ENCODE measurements around the gene DNAJC6.
"Not testable (repeated sequence)": the region's sequence is repeated elsewhere in the genome, so short reads cannot be mapped to it uniquely, and the experiment has no call there.

Gene DNAJC6

DNA sequence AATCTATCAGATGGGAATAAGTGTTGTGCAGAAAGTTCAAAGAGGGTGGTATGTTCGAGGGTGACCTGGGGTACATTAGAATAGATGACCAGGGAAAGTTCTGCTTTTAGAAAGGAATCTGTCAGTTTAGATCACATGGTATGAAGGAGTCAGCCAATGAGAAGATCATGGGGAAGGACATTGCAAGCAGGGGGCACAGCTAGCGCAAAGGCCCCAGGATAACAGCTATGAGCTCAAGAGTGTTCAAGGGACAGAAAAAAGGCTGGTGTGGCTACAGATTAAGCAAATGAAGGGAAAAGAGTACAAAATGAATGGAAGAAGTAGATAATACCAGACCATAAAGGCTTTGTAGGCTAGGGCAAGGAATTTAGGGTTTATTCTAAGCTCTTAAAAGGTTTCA is 119.7 kb downstream of the DNAJC6 start:
- DNase-seq (ENCODE audit: low spot score), result no peak

DNA sequence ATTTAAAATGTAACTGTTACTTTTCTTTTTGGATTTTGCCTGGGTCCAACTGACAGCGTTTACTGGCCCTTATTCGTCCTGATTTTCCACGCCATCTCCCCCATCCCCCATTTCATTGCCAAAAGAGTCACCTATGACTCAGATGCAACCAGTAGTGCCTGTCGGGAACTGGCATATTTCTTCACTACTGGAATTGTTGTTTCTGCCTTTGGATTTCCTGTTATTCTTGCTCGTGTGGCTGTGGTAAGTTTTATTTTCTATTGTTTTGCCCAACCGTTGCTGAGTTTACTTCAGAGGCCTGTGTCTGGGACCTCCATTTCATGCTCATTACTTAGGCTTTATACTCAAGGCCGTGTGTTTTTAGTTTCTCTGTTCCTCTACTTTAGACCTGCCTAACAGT is 120.5 kb downstream of the DNAJC6 start:
- no peak for DNase-seq (ENCODE audit: low spot score)

DNA sequence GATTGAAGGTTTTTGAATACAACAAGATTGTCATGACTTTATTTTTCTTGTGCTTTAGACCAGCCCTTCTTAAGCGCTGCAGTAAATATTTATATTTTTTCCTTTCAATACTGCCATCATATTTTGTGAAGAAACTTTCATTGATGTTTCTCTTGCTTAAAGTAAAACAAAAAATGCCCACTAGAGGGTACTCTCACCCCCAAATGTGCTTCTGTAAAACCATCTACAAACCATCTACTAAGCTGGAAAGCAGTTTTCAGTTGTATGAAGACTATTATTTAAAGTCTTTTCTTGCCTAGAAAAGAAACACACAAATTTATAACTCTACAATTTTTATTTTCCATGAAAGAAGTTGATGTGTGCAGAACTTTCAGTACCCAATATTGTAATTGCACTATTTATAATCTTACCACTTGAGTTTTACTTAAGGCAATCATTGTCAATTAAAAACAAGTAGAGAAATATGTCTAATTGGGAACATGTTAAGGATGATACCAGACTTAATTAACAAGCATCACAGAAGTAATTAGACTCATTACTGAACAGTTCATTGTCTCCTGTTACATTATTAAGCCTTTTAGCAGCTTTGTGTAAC is 121.9 kb downstream of the DNAJC6 start:
- DNase-seq (ENCODE audit: low spot score), result peak; percentile 42

DNA sequence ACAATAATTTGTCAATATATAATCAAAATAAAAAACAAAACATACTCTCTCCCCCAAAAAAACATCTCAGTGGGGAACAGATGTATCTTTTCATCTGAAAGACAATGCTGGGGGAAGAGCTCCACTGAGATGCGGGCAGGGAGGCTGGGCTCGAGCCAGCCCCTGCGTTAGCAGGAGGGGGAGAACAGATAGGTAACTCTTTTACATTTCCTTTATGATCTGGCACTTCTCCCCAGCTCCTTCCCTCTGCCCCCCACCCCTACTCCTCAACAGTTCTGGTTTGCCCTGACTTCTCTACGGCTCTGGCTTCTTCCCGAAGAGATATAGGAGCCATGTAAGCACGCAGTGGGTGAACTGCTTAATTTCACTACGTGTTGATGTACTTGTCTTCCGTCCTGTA is 123.6 kb downstream of the DNAJC6 start:
- no peak for DNase-seq (ENCODE audit: low spot score)

DNA sequence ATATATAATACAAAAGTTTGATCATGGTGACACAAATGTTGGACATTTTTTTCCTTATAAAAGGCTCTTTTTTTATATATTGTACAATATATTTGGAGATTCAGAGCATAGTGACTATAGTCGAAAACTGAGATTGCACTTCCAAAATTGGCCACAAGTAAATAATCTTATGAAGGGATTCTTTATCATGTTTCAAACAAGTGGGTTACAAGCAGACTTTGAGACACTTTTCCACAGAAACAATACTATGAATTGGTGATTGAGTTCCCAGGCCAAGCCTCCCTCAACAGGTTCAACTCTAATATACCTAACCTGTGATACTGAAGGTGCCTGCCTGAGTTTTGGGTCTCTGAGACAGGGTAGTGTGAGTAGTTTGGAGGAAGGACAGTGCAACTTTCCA is 124.9 kb downstream of the DNAJC6 start:
- DNase-seq (ENCODE audit: low spot score), result no peak

DNA sequence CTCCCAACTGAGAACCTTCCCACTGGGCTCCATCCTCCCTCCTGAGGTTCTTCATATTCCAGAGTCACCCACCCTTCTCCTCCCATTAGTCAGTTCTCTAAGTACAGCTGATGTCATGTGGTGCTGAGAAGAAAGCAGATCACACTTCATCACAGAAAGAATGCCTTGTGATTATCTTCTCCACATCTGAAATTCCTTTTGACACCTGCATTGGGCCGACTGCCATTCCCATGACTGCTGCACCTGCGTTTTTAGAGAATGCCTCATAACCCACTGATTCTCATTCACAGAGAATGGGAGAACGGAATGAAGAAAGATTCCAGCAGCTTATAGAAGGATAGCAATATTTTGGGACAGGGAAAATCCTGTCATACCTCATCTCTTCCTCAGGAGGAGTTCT is 125.4 kb downstream of the DNAJC6 start:
- no peak for DNase-seq (ENCODE audit: low spot score)

DNA sequence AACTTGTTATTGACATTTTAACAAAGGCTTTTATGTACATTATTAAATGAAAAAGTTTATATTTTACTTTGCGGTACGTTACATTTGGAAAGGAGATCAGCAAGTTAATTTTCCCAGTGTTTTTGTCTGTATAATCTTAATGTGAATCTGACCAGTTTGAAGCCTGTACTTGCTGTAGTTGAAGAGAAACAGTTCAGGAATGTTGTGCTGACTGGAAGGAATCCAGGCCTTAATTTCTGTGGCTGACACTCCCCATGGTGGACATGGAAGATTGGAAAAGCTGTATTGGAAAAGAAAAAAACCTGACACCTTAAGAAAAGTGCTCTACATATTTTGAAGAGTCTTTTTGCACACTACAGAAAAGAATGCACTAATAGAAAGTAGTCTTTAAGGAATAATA is 126.6 kb downstream of the DNAJC6 start:
- no peak for DNase-seq (ENCODE audit: low spot score)

DNA sequence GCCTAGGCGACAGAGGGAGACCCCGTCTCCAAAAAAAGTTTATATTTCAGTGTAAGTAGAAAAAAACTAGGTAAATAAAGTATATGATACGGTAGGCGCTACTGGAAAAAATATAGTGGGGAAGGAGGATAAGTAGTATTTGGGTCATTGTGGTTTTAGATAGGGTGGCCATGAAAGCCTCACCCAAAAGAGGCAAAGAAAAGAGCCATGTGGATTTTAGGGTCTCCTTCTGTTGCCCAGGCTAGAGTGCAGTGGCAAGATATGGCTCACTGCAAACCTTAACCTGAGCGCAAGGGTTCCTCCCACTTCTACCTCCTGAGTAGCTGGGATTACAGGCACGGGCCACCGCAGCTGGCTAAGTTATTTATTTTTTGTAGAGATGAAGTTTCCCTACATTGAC is 128.3 kb downstream of the DNAJC6 start:
- DNase-seq (ENCODE audit: low spot score), result no peak

DNA sequence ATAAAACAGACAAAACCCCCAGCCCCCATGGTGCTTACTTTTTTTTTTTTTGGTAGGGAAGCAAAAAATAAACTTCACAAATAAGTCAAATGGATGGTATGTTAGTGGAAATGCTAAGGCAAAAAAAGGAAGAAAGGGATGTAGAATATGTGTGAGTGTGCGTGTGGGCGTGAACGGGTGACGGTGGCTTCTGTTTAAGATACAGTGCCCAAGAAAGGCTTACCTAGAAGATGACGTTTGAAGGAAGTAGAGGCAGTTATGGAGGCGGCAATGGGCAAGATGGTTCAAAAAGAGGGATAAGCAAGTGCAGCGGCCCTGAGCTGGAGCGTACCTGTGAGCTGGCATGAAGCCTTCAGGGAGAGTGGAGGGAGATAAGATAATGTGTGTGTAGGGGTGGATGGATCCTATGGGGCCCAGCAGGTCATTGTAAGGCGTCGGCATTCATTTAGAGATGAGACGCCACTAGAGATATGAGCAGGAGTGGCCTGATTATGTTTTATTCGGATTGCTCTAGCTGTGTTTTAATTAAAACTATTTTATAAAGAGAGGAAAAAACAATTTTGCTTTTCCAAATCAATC is 131.1 kb downstream of the DNAJC6 start:
- no peak for DNase-seq (ENCODE audit: low spot score)

DNA sequence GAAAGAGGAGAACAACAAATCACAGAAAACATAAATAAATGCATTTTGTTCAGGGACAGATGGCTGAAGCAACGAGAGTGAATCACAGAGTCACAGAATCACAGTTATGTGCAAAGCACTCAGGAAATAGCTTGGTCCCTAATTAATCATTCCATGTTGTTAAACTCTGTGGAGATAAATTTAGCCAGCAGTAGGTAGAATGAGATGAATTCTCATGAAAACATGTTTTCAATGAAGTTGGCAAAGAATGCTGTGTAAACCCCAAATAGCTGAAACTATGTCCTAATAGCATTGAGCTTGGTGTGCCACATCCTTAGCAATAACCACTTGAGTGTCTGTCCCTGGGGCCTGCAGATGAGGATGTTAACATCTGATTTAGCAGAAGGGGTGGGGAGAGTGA is 131.6 kb downstream of the DNAJC6 start:
- no peak for DNase-seq (ENCODE audit: low spot score)

DNA sequence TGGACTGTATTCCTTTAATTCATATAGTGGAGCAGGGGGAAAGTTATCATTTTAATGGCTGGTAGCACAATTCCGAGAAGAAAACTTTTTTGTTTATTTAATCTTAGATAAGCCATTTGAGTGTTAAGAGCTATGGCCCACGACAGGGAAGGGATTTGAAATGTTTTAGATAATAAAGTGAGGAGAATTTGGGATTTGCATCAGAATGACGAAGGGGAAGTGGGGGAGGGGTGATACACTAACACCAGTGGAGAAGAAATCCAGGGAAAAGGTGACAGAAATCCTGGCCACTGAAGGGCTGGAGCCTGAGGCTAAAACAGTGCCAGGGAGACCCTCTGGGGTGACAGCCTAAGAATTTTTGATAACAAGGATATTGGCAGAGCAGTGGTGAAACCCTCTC is 132.1 kb downstream of the DNAJC6 start:
- DNase-seq (ENCODE audit: low spot score), result no peak

DNA sequence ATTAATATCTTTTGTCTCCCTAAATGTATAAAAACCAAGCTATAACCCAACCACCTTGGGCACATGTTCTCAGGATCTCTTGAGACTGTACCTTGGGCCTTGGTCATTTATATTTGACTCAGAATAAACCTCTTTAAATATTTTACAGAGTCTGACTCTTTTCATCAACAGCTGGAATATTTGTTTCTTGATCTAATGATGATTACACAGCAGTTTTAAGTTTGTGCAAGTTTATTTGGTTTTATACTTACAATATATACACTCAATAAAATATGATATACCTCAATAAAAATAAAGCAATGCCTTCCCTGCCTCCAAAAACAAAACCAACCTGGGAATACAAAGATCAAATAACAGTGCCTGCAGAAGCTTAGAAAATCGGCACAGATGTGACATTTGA is 133.1 kb downstream of the DNAJC6 start:
- no peak for DNase-seq (ENCODE audit: low spot score)

DNA sequence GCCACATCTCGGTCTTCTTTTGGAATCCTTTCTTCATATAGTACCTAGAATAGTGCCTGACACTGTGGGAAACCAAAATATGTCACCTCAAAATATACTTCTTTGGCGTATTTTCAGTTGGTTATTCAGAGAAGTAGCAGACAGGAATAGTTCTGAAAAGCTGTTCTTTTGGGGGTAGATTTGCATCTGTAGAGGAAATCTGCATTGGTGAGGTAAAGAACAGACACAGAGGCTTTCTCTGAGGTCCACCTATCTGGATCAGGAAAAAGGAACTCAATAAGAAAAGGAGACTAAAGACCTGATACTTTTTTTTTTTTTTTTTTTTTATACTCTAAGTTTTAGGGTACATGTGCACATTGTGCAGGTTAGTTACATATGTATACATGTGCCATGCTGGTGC is 134.3 kb downstream of the DNAJC6 start:
- no peak for DNase-seq (ENCODE audit: low spot score)

DNA sequence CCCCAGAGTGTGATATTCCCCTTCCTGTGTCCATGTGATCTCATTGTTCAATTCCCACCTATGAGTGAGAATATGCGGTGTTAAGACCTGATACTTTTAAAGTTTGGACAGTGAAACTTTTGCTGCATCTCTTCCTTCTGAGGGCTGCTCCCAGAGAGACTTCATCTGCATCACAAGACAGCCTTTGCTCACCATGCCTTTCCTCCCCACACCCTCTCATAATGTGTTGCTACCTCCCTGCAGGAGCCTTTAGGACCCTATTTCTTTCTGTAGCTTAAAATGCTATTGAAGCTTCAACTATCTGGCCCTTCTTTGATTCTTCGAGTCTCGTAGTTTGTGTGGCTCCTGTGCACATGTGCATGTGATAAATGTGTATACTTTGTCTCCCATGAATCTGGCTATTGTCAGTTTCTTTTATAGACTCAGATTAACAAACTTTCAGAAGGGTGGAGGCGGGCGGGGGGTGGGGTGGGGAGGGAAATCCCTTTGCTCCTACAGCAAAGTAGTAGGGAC is 134.8 kb downstream of the DNAJC6 start:
- DNase-seq (ENCODE audit: low spot score), result no peak

DNA sequence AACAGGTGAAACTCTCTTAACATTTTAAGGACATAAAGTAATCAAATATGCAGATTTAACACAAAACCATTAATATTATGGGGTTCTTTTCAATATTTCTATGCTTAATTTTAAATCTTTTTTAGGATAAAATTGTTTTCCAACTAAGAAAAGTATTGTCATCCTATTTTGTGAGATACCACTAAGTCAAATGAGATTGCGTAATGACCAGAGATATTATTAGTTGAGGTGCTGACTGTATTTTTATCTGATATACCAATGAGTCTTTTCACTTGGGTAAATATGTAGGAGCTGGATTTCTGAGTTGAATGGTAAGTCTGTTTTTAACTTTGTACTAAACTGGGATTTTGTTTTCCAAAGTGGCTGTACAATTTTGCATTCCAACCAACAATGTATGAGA is 136.5 kb downstream of the DNAJC6 start:
- DNase-seq (ENCODE audit: low spot score), result no peak

DNA sequence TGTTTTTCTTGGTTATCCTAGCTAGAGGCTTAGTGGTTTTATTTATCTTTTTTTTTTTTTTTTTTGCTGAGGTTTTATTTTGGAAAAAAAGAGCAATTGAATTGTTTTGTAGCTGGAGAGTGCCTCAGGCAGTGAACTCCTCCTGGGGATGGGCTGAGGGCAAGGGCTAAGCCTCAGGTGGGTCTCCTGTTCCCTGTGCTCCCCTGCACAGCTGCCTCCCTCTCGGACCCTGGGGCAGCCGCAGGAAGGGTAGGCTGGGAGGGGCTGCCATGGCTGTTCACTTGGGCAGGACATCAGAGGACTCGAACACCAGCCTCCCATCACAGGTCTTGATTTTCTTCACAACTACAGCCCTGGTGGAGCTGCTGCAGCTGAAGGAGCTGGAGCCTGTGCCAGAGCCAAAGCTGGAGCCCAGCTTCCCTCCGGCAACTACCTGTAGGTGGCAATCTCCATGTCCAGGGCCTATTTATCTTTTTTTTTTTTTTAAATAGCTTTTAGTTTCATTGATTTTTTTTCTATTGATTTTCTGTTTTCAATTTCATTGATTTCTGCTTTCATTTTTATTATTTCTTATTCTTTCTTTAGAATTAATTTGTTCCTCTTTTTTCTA is 140.0 kb downstream of the DNAJC6 start:
- DNase-seq (ENCODE audit: low spot score), result no peak

DNA sequence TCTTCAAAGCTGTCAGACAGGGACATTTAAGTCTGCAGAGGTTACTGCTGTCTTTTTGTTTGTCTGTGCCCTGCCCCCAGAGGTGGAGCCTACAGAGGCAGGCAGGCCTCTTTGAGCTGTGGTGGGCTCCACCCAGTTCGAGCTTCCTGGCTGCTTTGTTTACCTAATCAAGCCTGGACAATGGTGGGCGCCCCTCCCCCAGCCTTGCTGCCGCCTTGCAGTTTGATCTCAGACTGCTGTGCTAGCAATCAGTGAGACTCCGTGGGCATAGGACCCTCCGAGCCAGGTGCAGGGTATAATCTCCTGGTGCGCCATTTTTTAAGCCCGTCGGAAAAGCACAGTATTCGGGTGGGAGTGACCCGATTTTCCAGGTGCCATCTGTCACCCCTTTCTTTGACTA is 146.3 kb downstream of the DNAJC6 start:
- not testable (repeated sequence) for DNase-seq (ENCODE audit: low spot score)

DNA sequence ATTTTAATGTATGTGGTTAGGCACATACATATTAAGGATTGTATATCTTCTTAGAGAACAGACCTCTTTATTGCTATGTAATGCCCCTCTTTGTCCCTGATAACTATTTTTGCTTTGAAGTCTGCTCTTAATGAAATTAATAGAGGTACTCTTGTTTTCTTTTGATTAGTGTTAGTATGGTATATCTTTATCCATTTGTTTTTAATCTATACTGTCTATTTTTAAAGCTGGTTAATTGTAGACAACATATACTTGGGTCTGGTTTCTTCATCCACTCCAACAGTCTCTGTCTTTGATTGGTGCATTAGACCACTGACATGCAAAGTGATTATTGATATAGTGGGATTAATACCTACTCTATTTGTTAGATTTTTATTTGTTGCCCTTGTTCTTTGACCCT is 147.1 kb downstream of the DNAJC6 start:
- no peak for DNase-seq (ENCODE audit: low spot score)

DNA sequence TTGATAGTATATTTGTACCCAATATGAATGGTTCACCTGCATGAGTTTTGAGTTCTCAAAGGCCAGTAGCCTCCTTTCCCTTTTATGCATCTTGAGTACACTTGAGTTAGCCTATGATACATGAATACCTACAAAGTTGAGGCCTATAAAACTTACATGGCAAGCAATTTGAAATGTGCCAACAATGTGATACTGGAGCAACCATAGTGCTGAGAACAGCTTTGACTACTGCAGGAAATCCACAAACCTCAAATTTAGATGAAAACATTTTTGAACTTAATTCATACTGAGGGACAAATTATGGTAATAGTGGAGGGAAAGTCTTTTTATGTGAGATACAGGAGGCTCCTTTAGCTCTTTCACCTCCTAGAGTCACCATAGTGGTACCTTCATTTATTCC is 148.5 kb downstream of the DNAJC6 start:
- DNase-seq (ENCODE audit: low spot score), result no peak

DNA sequence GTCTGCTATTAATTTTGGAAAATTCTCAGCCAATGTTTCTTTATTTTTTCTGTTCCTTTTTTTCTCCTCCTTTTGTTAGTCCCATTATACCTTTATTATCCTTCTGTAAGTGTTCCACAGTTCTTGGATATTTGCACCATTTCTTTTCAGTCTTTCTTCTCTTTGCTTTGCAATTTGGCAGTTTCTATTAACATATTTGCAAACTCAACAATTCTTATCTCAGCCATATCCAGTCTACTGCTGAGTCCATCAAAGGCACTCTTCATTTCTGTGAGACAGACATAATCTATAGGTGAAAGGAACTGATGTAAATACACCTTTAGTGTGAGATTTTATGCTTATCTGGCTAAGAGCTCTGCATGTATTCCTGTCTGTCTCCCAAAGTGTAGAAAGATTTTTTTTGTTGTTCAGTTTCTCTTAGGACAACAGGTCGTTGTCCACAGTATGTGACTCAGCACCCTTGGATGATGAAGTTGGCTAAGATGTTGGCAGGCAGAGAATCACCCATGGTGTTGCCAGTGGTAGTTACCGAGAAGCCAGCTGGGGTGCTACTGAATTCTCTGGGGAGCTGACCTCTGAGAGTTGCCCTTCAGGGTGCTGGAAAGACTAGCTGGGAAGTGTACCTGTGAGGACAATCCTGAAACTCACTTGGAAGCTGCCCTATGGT is 149.5 kb downstream of the DNAJC6 start:
- DNase-seq (ENCODE audit: low spot score), result no peak

DNA sequence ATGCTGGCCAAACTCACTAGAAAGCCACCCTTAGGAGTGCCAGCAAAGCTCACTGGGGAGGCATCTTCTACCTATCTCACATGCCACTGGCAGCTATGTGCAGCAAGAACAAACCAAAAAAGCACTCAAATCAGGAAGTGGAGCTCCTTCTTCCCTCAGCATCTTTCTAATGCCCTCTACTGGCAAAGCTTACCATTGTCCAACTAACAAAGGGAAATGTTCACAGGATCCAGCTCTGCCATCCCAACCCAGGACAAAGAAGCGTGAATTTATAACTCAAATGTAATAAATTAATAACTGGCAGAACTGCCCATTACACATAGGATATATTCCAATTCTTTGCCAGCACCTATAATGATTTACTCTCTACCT is 150.0 kb downstream of the DNAJC6 start:
- DNase-seq (ENCODE audit: low spot score), result peak; percentile 10
